ENCODE data around the gene ZNF205.
A peak's percentile ranks its signal among the peaks of the same experiment; 100 is the strongest.
"Not testable (repeated sequence)": the region's sequence is repeated elsewhere in the genome, so short reads cannot be mapped to it uniquely, and the experiment has no call there.

ZNF205 gene

DNA sequence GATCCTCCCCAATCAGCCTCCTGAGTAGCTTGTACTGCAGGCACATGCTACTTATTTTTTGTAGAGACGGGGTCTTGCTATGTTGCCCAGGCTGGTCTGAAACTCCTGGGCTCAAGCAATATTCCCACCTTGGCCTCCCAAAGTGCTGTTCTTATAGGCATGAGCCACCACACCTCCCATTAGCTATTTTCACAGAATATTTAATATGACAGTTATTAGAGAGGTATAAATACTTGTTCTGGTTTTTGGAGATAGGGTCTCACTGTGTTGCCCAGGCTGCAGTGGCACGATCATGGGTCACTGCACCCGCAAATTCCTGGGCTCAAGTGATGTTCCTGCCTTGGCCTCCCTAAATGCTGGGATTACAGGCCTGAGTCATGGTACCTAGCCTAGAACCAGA, 43.6 kb downstream of the ZNF205 start:
- no peak for DNase-seq
- intact Hi-C loops (cut with DNase I) = no loop called here

DNA sequence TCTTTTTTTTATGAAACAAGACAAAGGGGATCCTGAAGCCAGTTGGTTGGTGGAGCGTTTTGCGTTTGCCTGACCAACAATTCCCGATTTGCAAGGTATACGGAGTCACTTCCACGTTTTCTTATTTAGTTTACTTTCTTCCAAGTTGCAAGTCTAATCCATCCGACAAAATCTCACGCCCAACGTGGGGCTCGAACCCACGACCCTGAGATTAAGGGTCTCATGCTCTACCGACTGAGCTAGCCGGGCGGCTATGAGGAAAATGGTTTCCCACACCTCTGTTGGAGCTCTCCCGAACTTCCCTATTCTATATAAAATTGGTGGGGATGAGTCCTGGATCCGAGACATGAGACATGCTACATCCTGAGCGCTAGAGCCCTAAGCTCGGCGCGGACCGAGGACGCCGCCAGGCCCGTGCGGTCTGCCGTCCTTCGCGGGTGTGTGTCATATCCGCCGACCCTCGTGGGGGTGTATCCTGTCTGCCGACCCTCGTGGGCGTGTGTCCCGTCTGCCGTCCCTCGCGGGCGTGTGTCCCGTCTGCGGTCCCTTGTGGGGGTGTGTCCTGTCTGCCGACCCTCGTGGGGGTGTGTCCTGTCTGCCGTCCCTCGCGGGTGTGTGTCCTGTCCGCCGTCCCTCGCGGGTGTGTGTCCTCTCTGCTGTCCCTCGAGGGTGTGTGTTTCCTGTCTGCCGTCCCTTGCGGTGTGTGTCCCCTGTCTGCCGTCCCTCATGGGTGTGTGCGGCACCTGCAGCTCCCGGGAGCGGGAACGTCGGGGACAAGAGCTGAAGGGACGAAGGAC, 45.0 kb downstream of the ZNF205 start:
- intact Hi-C loops (cut with DNase I) = no loop called here
- peak in 35 of 42 donors; percentile 30 to 82 (median 59) for DNase-seq

DNA sequence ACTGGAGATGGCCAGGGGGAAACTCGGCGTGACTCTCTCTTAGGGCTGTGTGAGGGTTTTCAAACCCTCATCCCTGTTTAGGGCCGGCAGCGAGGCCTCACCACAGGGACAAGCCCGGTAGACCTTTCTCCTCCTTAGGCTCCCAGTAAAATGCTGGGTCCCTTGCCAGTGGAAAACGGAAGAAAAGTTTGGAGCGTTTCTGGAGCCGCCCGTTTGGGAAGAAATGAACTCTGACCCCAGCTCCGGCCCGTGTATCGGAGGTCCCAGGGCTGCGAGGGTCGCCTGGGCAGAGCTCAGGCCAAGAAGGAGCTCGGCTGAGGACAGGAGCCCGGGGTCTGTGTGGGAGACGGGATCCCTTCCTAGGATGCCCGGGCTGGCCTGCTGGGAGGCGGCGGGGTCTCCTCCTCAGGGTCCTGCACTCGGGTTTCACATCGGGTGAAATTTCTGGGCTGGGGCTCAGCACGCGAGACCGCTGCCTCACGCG, 45.7 kb downstream of the ZNF205 start:
- DNase-seq = no peak
- intact Hi-C loops (cut with DNase I) = no loop called here

DNA sequence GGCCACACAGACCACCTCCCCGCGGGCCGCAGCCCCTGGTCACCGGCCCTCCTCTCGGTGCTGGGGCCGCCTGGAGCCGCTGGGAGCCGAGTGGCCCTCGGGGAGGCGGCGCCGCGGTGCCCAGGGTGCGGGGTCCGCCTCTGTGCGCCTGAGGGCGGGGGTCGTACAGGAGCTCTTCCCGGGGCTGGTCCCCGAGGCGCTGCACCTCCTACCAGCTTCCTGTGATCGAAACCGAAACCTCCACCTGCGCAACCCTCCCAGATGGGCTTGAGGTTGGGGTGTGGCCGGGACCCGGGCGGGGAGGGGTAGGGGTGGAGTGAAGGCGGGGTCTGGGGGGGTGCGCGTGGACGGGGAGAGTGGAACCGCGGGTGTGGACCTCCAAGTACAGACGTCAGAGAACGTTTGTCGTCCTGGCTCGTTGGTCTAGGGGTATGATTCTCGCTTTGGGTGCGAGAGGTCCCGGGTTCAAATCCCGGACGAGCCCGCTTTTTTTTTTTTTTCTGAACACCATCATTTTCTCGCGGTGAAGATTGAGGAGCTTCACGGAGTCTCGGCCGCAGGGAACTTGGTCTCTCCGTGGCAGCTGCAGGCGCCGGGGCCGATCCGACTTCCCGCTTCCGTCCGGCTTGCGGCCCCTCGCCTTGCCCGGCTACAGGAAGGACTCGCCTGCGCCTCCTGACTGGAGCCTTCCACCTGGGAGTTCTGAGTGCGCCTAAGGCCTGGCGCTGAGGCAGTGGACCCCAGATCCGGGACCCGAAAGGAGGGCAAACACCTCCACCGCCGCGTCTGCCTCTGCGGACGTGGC, 46.3 kb downstream of the ZNF205 start:
- DNase-seq = peak in 39 of 42 donors; percentile 27 to 86 (median 66)
- intact Hi-C loops (cut with DNase I) = no loop called here

DNA sequence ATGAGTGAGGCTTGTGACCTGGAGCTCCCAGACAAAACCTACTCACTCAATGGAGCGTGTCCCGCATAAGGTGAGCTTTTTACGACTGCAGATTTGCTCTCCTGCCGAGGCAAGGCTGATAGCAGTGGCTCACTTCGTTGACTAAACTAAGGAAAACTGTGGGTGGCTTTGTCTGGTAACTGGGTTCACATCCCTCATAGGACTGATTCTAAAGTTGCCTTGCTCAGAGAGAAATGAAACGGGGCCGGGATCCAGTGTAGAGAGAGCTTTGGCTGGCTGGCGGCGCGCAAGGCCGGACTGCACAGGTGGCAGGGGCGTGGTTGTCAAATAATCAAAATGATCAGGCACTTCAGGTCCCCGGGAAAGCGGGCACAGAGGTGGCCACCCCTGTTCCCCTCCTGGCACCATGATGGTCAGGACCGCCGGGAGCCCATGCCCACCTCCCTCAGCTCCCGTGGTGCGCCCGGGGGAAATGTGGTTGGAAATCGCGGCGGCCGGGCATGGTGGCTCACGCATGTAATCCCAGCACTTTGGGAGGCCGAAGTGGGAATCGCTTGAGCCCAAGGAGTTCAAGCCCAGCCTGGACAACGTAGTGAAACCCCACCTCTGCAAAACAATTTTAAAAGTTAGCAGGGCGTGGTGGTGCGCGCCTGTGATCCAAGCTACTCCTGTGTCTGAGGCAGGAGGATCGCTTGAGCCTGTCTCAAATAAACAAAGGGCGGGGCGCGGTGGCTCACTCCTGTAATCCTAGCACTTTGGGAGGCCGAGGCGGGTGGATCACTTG, 49.0 kb downstream of the ZNF205 start:
- DNase-seq = no peak
- intact Hi-C loops (cut with DNase I) = no loop called here

DNA sequence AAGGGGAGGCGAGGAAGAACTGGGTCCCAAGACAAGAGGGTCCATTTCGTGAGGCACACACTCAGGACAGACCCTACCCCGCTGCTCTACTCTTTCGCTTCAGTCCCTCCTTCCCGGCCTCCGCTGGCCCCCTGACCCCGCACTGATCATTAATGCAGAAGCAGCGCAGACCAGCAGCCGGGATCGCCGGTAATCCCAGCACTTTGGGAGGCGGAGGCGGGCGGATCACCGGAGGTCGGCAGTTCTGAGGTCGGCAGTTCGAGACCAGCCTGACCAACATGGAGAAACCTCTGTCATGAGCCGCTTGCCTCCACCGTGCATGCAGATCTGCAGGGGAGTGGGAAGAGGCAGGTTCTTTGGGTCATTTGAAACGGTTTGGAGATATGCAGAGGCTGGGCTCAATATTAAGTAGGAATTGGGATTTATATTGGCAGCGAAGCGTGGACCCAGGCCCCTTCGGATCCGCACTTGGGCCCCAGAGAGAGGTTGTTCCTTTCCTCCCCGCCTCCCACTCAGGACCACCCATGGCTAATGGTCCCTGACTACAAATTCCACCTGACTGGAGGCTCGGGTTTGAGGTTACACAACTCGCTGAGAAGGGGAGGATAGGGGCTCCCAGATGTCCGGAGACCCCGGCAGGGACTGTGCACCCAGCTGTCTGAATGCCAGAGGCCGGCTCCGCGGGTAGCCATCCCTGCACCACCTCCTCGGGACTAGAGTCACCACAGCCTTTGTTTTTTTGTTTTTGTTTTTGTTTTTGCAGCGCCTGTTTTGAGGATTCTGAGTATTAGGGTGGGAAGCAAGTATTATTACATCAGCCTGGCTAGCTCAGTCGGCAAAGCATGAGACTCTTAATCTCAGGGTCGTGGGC, 52.0 kb downstream of the ZNF205 start:
- intact Hi-C loops (cut with DNase I) = no loop called here
- no peak for DNase-seq

DNA sequence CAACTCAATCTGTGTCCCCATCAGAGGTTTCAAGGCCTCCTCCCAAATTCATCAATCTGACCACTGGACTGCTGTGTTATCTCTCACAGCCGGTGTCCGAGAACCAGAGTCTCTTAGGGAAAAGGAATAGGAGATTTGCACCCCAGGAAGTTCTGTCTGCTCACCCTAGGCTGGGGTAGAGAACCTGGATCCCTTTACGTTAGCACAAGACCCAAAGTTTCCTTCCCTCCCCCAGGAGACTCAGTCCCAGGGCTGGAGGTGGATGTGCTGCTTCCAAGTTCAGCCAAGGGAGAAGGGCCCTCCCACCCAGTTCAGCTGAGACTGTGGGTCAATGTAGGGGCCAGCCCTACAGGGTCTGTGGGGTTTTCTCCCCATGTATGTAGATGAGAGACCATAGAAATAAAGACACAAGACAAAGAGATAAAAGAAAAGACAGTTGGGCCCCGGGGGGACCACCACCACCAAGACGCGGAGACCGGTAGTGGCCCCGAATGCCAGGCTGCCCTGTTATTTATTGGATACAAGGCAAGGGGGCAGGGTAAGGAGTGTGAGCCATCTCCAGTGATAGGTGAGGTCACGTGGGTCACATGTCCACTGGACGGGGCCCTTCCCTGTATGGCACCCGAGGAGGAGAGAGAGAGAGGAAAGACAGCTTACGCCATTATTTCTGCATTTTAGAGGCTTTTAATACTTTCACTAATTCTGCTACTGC, 52.9 kb downstream of the ZNF205 start:
- no peak for DNase-seq
- intact Hi-C loops (cut with DNase I) = no loop called here

DNA sequence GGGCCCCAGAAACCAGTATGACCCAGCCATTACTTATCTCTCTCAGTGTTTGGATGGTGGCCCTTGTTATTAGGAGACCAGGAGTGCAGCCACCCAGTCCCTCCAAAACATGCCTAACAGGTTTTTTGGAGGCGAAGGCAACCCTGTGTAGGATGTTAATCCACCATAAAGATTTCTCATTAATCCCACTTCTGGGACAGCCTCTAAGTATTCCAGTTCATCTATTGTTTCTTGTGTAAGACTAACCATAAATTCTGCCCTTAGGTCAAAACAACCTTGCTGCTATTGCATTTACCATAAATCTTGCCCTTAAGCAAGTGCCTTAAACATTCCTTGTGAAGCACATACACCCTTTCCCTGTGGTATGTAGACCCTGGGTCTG, 54.1 kb downstream of the ZNF205 start:
- DNase-seq = no peak
- intact Hi-C loops (cut with DNase I) = no loop called here

DNA sequence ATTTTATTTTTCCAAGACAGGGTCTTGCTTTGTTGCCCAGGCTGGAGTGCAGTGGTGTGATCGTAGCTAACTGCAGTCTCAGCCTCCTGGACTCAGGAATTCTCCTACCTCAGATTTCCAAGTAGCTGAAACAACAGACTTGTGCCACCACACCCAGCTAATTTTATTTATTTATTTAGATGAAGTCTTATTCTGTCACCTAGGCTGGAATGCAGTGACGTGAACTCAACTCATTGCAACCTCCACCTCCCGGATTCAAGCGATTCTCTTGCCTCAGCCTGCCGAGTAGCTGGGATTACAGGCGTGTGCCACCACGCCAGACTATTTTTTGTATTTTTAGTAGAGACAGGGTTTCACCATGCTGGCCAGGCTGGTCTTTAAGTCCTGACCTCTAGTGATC, 56.3 kb downstream of the ZNF205 start:
- DNase-seq; intact Hi-C loops (cut with DNase I): not testable (repeated sequence)
